Neural cell (in vitro differentiated cells): ENCODE data around the gene C22orf42. TPM values are rescaled to one million over a fixed set of nuclear protein-coding genes. Genes with fewer than 3 reads are reported as not detected.

Experiments
- polyA plus RNA-seq: library from polyadenylated mRNA; depleted of rRNA; stranded (reverse); fragments of >200 nt; gene quantifications from 2 replicates; pipeline ENCODE4 v1.2.3, GENCODE V29; 2014
- small RNA-seq, 3 experiments: library from RNA; depleted of rRNA; stranded (forward); fragments of <200 nt; gene quantifications; one replicate each; pipeline ENCODE3, GENCODE V24; 2012

C22orf42 gene
- polyA plus RNA-seq, 1 donor from 2014 or later, result 51.0 TPM

Small RNA genes within 50 kb of the gene (small RNA-seq; reads per million reads assigned to genes)
- 0 reads per million in 3 experiments for gene AP1B1P2
- gene RF02171, result 0 reads per million in 3 experiments

Other genes with a start within 250 kb of the C22orf42 start
- 298 and 300 TPM in 2 replicates for gene YWHAH, start 214.8 kb downstream of the C22orf42 start, polyA plus RNA-seq
- not detected in 2 replicates for gene SLC5A1, start 116.0 kb downstream of the C22orf42 start, polyA plus RNA-seq
- 9.7 and 11.7 TPM in 2 replicates for gene RFPL2, start 45.8 kb upstream of the C22orf42 start, polyA plus RNA-seq
- gene SLC5A4, start 96.0 kb upstream of the C22orf42 start, polyA plus RNA-seq, result not detected in 2 replicates
- 0.50 TPM in 1 of 2 replicates, not detected in the other for gene RFPL3, start 198.6 kb upstream of the C22orf42 start, polyA plus RNA-seq